A549 (cell line): ENCODE data around the gene SMARCB1.

Source experiments
- CTCF ChIP-seq: fragments of >200 bp; sonication (Bioruptor Twin); formaldehyde crosslinking; IDR thresholded peaks from 3 replicates; pipeline ENCODE4 v1.5.1; 2016
- ESRRA ChIP-seq: fragments of 150-350 bp; IDR thresholded peaks from 2 replicates; pipeline ENCODE4 v1.6.1; 2014; ENCODE audit warnings: mild to moderate bottlenecking, low read length, borderline replicate concordance
- TP53 ChIP-seq: fragments of 250-450 bp; sonication (Bioruptor Pico); IDR thresholded peaks from 2 replicates; pipeline ENCODE4 v1.5.0; 2021; ENCODE audit warnings: mild to moderate bottlenecking, moderate library complexity
- TF ChIP-seq, protein P1 (sequence below): fragments of 200-600 bp; sonication (generic); IDR thresholded peaks from 2 replicates; pipeline ENCODE4 v1.6.1; 2016; ENCODE audit warnings: antibody characterized with exemption, mild to moderate bottlenecking, moderate library complexity

DNA sequence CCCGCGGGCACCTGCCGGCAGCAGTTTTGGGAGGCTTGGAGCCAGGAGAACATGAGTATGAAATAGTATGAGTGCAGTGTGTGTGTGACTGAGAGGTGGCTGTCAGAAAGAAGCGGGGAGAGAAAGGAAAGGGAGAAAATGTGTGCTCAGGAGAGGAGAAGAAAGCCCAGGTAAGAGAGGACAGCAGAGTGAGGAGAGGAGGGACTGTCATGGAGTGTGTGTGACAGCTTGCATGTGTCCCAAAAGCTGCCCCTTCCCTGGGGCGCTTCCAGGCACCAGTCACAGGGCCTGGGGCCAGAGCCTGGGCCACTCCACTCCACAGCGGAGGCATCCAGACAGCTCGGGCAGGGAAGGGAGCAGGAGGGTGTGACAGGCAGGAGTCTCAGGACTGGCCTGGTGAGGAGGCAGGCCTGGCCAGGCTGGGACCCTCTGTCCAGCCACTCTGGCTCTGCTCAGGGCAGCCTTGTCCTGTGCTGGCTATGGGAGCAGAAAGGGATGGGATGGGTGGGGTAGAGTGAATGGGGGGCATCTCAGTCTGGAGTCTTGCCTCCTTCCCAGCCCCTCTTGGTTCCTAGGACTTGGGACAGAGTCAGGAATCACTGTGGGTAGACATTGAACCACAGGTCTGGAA lies 13.2 kb upstream of the SMARCB1 start:
- TF ChIP-seq ESRRA: no peak
- TF ChIP-seq CTCF: no peak
- no peak for TF ChIP-seq TP53 (CRISPR knock-in tag)
- TF ChIP-seq, protein P1, sequence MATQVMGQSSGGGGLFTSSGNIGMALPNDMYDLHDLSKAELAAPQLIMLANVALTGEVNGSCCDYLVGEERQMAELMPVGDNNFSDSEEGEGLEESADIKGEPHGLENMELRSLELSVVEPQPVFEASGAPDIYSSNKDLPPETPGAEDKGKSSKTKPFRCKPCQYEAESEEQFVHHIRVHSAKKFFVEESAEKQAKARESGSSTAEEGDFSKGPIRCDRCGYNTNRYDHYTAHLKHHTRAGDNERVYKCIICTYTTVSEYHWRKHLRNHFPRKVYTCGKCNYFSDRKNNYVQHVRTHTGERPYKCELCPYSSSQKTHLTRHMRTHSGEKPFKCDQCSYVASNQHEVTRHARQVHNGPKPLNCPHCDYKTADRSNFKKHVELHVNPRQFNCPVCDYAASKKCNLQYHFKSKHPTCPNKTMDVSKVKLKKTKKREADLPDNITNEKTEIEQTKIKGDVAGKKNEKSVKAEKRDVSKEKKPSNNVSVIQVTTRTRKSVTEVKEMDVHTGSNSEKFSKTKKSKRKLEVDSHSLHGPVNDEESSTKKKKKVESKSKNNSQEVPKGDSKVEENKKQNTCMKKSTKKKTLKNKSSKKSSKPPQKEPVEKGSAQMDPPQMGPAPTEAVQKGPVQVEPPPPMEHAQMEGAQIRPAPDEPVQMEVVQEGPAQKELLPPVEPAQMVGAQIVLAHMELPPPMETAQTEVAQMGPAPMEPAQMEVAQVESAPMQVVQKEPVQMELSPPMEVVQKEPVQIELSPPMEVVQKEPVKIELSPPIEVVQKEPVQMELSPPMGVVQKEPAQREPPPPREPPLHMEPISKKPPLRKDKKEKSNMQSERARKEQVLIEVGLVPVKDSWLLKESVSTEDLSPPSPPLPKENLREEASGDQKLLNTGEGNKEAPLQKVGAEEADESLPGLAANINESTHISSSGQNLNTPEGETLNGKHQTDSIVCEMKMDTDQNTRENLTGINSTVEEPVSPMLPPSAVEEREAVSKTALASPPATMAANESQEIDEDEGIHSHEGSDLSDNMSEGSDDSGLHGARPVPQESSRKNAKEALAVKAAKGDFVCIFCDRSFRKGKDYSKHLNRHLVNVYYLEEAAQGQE: no peak
